Left lobe of liver (tissue), 2 donors: ENCODE results near the gene ANKRD13B. TPM values are rescaled to one million over a fixed set of nuclear protein-coding genes. Genes with fewer than 3 reads are reported as not detected.

Experiments
- ATAC-seq: fragments of 200-7000 bp; cut with Tn5 transposase; one replicate; pipeline ENCODE4 v1.9.1; 2020; ENCODE audit warnings: mild to moderate bottlenecking, moderate library complexity
- DNase-seq: peaks from one replicate; pipeline ENCODE4 v3.0.0-alpha.2; 2020; ENCODE audit warnings: low spot score
- total RNA-seq: library from RNA; stranded (reverse); gene quantifications from one replicate; pipeline ENCODE4 v1.2.1, GENCODE V29; 2021
- donor health status: DM: no; HTN: no; CAD: no; lungs with moderate emphysema.
- donor health status: DM: no; HTN: yes; CAD: no.

The ANKRD13B gene
- total RNA-seq, 1 donor from 2014 or later = 1.3 TPM

GRCh38 chr17:29568331-29569244 lies 24.3 kb upstream of the ANKRD13B start, which contains the start of gene TP53I13:
TSS of gene TP53I13 (plus strand) at chr17:29568701. CDS start at chr17:29568759, 58 bp downstream.
- DNase-seq (peak; percentile 91), ATAC-seq (peak; percentile 52)

- DNase-seq (no peak), ATAC-seq (no peak)
Measured at GRCh38 chr17:29569245-29569950, 23.5 kb upstream of the ANKRD13B start.

GRCh38 chr17:29570521-29570920 lies 22.4 kb upstream of the ANKRD13B start:
- DNase-seq (peak; percentile 41), ATAC-seq (no peak)

GRCh38 chr17:29571486-29571882 lies 21.4 kb upstream of the ANKRD13B start:
- DNase-seq (no peak), ATAC-seq (no peak)

- ATAC-seq = peak; percentile 35
- peak; percentile 52 for DNase-seq
Measured at GRCh38 chr17:29571883-29572681, 20.9 kb upstream of the ANKRD13B start.

GRCh38 chr17:29572691-29573557 lies 20.0 kb upstream of the ANKRD13B start:
- DNase-seq (peak; percentile 77), ATAC-seq (peak; percentile 61)

- DNase-seq = no peak
- no peak for ATAC-seq
Measured at GRCh38 chr17:29573558-29573869, 19.4 kb upstream of the ANKRD13B start.

- ATAC-seq (no peak), DNase-seq (no peak)
Measured at GRCh38 chr17:29573871-29574731, 18.8 kb upstream of the ANKRD13B start.

- peak; percentile 78 for ATAC-seq
Measured at GRCh38 chr17:29574732-29575510, 18.0 kb upstream of the ANKRD13B start.

GRCh38 chr17:29575511-29576213 lies 17.3 kb upstream of the ANKRD13B start:
- ATAC-seq = no peak
- DNase-seq = no peak

More at GRCh38 chr17:29574732-29575510, 18.0 kb upstream of the ANKRD13B start:
- DNase-seq = peak; percentile 92

GRCh38 chr17:29576214-29577000 lies 16.5 kb upstream of the ANKRD13B start:
- DNase-seq = no peak
- ATAC-seq = no peak

- no peak for ATAC-seq
- DNase-seq = no peak
Measured at GRCh38 chr17:29577001-29577370, 15.9 kb upstream of the ANKRD13B start.

- DNase-seq (no peak), ATAC-seq (no peak)
Measured at GRCh38 chr17:29577385-29578211, 15.3 kb upstream of the ANKRD13B start.

GRCh38 chr17:29578626-29579485 lies 14.1 kb upstream of the ANKRD13B start:
- ATAC-seq = no peak
- DNase-seq = no peak
